HG03520 (cell line): ENCODE measurements around the gene COL4A1.

ENCODE experiments used
- ATAC-seq: cut with Tn5 transposase; IDR thresholded peaks from one replicate; pipeline ENCODE4 v1.9.1; 2021; ENCODE audit warnings: mild to moderate bottlenecking, moderate library complexity; ENCODE audit not compliant: unreplicated experiment

The COL4A1 gene

GRCh38 chr13:110342474-110342873 lies 35.5 kb upstream of the COL4A1 start:
- ATAC-seq = no peak

GRCh38 chr13:110341445-110342244 lies 34.7 kb upstream of the COL4A1 start:
- no peak for ATAC-seq

- ATAC-seq = no peak
Observed at GRCh38 chr13:110340812-110341444, 34.0 kb upstream of the COL4A1 start.

- no peak for ATAC-seq
Observed at GRCh38 chr13:110339975-110340550, 33.1 kb upstream of the COL4A1 start.

GRCh38 chr13:110339263-110339662 lies 32.3 kb upstream of the COL4A1 start:
- no peak for ATAC-seq

- no peak for ATAC-seq
Observed at GRCh38 chr13:110338441-110339101, 31.6 kb upstream of the COL4A1 start.

- ATAC-seq = no peak
Observed at GRCh38 chr13:110337247-110337646, 30.3 kb upstream of the COL4A1 start.

- no peak for ATAC-seq
Observed at GRCh38 chr13:110336681-110337080, 29.7 kb upstream of the COL4A1 start.

- no peak for ATAC-seq
Observed at GRCh38 chr13:110336108-110336507, 29.2 kb upstream of the COL4A1 start.

GRCh38 chr13:110334841-110335490 lies 28.0 kb upstream of the COL4A1 start:
- ATAC-seq = no peak

- ATAC-seq = no peak
Observed at GRCh38 chr13:110334256-110334655, 27.3 kb upstream of the COL4A1 start.

- no peak for ATAC-seq
Observed at GRCh38 chr13:110333837-110334236, 26.9 kb upstream of the COL4A1 start.

GRCh38 chr13:110332750-110333149 lies 25.8 kb upstream of the COL4A1 start:
- ATAC-seq = no peak

GRCh38 chr13:110331362-110331761 lies 24.4 kb upstream of the COL4A1 start:
- no peak for ATAC-seq

GRCh38 chr13:110330491-110331011 lies 23.6 kb upstream of the COL4A1 start:
- ATAC-seq = no peak

GRCh38 chr13:110329798-110330461 lies 23.0 kb upstream of the COL4A1 start:
- no peak for ATAC-seq

GRCh38 chr13:110329258-110329657 lies 22.3 kb upstream of the COL4A1 start:
- ATAC-seq = no peak

- no peak for ATAC-seq
Observed at GRCh38 chr13:110328573-110328972, 21.6 kb upstream of the COL4A1 start.

GRCh38 chr13:110327051-110327721 lies 20.2 kb upstream of the COL4A1 start:
- no peak for ATAC-seq
